CD4-positive, alpha-beta T cell treated with Interleukin-15 for 1 hour (primary cell): ENCODE data around the gene ATF4.
"Not testable (repeated sequence)": the region's sequence is repeated elsewhere in the genome, so short reads cannot be mapped to it uniquely, and the experiment has no call there.

ENCODE experiments used
- DNase-seq: peaks from one replicate; pipeline ENCODE4 v3.0.0-alpha.2; 2020

The ATF4 gene

DNA sequence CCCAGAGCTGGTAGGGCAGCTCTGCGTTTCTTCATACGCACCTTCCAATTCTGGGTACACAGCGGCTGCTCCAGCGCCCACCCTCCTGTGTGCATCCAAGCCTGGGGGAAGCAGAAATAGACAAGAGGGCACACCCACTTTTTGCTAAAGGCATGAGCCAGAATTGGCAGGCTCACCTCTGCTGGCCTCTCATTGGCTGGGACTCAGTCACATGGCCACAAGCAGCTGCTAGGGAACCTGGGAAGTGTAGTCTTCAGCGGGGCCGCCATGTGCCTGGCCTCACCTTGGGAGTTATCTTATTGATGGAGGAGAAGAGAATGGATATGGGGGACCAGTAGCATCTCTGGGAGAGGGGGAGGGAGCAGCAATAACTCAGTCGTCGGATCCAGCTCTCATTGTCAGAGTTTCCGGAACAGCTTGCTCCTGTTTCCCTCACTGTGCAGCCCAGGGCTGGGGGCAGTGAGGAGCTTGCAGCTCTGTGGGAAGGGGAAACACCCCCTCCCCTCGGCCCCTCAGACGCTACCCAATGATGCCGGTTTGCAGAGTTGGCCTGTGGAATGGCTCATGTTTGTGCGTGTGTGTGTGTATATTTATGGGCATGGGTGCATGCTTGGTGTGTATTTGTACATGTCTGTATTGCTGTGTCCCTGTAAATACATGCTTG, 30.1 kb upstream of the ATF4 start:
- peak; percentile 90 for DNase-seq

DNA sequence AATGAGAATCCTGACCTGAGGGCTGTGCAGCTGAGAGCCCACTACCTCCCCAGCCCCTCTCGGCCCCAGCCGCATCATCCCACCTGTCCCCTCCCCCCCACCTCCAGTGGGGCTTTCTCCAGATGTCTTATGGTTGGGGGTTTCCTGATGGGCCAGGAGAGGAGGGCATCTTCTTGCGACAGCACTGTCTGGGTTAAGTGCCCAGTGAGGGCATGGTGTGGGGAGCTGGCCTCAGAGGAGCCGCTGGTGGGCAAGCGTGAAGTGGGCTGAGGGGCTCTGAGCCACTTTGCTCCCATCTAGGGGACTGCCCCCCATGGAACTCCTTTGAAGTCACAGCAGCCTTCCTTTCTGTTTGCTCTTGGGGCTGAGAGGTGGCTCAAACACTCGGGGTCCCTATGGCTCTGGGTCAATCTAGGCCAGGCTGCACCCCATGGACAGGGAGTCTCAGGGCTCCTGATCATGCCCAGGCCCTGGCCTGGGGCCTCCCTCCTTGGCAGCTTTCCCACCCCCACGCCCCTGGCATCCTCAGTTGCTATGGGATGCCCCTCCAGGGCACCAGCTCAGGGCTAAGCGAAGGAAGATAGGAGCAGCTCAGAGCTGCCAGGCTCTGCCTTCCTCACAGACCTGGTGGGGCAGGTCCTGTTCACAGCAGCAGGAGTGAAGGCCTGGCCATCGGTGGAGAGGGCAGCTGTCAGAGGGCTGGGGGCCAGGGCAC, 29.2 kb upstream of the ATF4 start:
- DNase-seq, result no peak

DNA sequence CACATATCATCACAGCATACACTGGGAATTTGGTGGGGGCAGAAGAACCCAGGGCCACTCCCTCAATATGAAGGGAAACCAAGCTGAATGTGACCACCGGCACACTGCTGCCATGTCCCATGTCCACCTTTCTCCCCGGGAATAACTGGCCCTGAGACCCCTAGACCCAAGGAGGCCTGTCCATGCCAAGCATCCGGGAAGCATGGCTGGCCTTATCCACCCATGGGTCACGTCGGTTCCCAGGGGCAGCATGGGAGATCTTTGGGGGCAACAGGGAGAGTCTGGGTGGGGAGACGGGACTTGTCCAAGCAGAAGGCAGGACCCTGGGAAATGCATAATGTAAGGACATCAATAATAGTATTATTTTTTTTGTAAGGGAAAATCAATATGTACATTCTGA, 28.7 kb upstream of the ATF4 start:
- no peak for DNase-seq

DNA sequence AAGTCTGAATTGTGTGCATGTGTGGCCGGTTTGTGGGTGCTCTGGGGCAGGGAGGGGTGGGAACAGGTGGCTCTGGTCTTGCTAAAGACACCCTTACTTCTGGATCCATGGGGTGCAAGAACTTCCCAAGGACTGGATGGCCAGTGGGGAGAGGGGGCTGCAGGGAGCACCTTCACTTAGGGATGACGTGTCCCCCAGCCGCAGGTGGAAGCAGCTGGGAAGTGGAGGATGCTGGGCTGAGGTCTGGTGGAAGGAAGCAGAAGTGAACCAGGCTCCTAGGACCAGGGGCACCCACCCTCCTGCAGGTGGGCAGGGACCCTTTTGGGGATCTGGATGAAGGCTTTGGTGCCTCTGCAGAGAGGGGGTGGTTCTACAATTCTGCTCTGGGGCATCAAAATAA, 28.2 kb upstream of the ATF4 start:
- DNase-seq, result no peak

DNA sequence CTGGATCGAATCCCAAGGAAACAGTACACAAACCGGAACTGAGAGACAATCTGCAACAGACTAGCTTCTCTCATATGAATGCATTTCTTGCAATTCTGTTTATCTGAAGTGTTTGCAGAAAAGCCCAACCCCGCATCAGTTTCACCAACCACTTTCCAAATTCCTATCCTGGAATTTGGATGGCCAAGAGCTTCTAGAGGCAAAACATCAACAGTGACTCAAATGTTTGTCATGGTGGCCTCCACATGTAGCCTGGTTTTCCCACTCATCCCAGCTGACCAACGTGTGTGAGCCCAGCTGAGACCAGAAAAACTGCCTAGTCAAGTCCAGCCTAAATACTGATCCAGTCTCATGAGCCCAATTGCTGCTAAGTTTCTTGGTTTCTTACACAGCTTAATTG, 26.6 kb upstream of the ATF4 start:
- no peak for DNase-seq

DNA sequence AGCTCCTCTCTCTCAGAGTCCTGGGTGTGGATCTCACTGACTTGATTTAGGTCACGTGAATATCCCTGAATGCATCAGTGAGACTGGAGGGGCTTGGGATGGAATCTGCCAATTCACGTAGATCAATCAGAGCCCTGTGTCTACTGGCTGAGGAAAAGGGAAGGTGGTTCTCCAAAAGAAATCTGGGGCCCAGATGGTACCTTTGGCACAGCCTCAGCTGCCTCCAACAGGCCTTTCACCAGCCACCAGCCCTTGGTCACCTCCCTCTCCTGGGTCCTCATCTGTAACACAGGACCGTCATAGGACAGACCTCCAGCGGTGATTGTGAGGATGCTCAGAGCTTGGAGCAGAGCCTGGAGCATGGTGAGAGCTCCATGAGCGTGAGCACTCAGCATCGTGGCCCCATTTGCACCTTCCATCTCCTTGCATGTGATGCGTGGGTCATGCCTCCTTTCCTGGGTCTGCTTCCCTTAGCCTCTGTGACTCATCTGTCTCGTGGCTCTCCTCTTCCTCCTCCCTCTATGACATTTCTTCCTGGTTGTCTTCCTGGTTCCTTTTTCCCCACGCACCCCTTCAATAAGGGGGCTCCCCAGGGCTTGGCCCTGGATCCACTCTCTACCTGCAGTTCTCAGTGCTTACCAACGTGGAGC, 25.8 kb upstream of the ATF4 start:
- peak; percentile 48 for DNase-seq

DNA sequence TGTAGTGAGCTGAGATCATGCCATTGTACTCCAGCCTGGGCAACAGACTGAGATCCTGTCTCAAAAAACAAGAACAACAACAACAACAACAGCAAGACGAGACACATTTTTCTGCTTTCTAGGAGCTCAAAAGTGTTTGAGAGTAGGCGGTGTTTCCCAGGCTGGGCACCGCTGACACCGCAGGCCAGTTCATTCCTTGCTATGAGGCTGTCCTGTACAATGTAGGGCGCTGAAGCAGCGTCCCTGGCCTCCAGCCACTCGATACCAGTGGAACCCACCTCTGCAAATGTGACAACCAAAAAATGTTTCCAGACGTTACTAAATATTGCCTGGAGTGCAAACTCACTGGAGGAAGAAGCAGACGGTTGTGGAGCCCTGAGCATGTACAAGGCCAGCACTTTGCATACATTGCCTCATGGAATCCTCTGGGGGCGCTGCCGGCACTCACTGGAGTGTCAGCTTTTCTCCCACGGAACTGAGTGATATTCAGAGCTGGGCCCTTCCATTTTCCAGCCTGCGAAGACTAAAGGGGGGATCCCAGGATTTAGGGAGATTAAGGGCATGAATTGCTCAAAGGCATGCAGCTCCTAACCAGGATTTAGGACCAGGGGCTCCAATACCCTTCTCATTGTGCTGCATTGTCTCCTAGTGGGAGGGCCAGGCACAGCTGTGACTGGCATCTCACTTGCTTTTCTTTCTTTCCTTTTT, 24.1 kb upstream of the ATF4 start:
- DNase-seq, result peak; percentile 58

DNA sequence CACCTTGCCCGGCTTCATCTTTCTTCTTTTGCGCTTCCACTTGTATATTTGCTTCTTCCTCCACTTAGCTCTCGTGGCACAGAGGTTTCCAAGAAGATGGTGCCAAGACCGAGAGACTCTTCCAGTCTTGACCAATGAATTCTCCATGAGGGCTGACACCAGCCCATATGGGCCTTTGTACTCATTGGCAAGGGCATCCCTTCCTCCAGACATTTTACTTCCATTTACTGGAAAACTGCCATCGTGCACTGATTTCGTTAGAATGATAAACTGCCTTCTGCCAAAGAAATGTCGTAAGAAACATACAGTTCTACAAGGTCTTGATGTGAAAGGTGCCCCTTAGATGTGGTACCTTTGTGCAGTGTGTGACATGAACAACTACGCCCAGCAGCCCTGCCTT, 22.9 kb upstream of the ATF4 start:
- no peak for DNase-seq

DNA sequence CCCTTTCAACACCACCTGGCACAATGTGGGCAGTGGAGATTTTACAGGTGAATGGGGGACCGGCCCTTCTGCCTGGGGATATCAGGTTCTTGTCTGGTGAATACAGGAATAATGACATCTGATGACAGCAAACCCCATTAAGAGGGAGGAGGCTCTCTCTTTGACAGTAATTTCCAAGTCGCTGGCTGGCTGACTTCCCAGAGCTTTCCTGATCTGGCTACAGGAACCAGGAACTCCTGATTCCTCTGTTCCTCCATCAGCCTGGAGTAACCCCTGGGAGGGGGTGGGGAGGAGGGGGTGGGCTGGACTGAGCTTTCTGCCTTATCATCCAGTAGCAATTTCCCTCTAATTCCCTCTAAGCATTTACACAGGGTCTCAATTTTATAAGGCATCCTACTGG, 22.0 kb upstream of the ATF4 start:
- no peak for DNase-seq

DNA sequence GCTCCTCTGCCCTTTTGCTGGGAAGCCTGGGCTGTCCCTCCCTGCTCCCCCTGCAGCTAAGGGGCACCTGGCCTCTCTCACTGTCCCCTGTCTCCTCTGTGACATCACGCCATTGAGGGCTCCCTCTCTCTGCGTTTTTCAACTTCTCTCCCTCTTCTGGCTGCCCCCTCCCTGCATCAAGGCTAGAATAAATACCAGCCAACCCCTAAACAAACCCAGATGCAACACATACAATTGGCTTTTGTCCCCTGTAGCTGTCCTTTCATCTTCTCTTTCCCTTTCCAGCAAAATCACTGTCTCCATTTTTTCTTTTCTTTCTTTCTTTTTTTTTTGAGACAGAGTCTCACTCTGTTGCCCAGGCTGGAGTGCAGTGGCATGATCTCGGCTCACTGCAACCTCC, 21.6 kb upstream of the ATF4 start:
- no peak for DNase-seq

DNA sequence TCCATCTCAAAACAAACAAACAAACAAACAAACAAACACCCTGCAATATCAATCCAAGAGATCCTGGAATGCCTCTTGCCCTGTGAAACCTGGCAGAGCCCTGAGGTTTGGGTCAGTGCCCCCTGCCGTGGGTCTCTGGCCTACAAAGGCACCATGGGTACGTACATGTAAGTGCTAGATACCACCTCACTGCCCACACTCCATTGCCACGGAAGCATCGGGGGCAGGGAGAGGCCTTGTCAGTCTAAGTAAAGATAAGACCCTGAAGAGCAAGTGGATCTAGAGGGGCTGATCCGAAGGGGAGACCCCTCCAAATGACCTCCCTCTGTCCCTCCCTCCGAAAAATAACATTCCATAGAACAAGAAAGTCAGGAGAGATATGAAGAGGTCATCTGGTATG, 20.3 kb upstream of the ATF4 start:
- DNase-seq, result no peak

DNA sequence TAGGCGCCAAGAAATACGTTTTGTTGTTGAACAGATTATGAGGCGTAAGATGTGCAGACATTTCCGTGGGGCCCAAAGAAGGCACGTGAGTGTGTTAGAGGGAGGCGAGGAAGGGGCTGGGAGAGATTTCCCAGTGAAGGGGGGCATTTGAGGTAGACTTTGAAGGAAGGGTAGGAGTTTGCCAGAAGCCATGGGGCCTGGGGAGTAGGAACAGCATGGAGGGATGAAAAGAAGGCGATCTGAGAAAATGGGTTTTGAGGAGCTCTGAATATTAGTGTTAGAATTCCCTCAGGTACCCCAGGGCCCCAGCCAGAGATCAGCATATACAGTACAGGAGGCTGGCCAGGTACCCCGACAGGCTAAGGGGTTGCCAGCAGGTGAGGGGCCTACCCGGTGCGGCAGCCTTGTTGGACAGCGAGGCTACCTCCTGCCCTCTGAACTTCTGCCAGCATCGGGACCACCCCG, 18.7 kb upstream of the ATF4 start:
- DNase-seq, result no peak

DNA sequence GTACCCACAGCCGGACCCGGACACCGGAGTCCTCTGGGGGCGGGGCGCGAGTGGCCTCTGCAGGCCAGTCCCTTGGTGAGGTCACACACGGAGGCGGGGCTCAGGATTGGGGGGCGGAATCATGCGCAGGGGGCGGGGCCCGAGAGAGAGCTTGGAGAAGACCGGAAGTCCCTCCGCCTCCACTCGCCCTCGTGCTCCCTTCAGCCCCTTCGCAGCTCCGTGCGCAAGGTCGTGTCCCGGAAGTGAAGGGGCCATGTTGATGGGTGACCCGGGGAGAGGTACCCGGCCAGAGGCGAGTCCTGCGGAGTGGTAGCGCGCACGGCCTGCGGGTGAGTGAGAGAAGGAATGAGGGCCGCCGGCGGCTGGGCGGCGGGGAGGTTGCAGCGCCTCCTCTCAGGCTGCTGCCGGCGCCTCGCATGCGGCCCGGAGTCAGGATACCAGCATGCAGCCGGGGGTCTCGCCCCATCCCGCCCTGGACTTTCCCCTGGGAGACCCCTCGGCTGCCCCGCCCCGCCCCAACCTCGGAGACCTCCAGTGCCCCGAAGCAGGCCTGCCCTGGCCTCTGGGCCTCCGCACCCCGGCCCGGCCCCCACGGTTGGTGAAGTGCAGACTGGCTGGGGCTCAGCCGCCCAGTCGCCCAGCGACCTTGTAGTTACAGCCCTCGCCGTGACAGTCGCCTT, 18.1 kb upstream of the ATF4 start, which contains the start of gene MIEF1:
MIEF1 (plus strand) TSS at position 182 of the 680 bp plus-strand sequence. CDS start 9,005 bp downstream, outside the sequence.
- DNase-seq, result peak; percentile 94

DNA sequence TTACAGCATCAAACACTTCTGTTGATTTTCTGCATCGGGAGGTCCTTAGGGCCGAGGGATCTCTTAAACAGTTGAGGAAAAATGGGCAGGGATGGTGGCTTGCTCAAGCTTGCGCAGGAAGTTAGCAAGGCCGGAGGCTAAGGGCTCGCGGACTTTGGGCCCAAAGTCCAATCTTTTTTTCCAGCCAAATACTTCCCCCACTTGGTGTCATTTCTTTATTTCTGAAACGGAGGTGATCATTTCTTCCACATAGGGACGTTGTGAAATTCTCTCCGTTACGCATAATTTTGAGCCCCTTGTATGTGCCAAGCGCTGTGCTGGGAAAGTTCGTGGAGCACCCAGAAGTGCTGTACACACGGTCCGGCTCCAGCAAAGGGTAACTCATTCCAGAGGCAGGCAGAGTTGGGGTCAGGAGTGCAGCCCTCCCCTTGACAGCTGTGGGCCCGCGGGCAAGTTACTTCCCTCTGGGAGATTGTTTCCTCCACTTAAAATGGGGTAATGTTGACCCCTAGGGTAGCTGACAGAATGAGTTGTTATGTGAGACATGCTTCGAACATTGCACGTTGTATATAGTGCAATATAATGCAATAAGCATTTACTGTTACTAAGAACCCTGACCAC, 17.5 kb upstream of the ATF4 start:
- no peak for DNase-seq

DNA sequence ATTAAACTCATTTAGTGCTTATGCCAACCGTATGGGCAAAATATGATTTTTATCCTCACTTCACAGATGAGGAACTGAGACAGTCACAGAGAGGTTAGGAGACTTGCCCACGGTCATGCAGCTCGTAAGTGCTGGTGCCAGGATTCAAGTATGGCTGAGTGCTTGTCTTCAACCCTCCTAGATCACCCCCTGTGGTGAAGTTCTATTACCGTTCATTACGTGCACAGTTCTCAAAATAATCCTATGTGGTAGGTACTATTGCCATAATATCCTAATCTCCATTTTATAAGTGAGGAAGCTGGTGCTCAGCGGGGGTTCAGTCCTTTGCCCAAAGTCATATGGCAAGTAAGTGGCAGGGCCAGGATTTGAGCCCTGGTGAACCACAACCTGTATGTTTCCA, 16.7 kb upstream of the ATF4 start:
- DNase-seq, result no peak

DNA sequence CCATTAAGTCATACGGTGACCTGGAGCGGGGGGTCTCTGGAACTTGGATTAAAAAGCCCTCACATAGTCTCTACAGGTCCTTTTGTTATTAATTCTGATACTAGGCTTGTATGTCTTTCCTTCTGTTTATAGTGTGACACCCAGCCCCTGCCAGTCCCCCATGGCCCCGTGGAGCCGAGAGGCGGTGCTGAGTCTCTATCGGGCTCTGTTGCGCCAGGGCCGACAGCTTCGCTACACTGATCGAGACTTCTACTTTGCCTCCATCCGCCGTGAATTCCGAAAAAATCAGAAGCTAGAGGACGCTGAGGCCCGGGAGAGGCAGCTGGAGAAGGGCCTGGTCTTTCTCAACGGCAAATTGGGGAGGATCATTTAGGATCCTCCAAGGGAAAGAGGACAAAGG, 16.3 kb upstream of the ATF4 start:
- no peak for DNase-seq

DNA sequence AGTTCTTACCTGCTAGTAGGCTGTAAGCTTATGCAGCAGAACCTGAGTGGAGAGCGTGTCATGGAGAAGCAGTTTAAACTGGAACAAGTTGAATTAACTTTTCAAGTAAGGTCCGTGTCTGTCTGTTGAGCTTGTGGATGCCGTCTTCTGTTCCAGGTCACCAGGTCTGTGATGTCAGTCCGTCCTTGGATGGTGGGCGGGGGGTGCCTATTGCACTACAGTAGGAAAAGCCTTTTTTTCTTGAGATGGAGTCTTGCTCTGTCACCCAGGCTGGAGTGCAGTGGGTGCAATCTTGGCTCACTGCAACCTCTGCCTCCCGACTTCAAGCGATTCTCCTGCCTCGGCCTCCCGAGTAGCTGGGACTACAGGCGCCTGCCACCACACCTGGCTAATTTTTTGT, 13.3 kb upstream of the ATF4 start:
- not testable (repeated sequence) for DNase-seq

DNA sequence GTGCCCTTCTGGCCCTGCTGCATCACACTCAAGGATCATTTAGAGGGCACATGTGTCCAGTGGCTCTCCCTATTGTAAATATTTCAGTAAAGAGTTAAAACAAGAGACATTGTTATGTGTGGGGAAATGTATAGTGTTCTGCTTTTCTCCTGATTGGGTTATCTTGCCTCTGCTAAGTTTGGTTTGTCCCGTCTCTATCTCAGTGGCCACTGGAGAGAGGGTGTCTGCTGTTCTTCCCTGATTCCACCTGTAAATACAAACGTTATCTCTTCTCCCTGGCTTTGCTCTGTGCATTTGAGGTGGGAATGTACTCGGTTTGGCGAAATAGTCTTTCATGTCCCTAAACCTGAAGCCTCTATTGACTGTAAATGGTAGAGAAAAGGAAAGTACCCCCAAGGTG, 12.0 kb upstream of the ATF4 start:
- no peak for DNase-seq

DNA sequence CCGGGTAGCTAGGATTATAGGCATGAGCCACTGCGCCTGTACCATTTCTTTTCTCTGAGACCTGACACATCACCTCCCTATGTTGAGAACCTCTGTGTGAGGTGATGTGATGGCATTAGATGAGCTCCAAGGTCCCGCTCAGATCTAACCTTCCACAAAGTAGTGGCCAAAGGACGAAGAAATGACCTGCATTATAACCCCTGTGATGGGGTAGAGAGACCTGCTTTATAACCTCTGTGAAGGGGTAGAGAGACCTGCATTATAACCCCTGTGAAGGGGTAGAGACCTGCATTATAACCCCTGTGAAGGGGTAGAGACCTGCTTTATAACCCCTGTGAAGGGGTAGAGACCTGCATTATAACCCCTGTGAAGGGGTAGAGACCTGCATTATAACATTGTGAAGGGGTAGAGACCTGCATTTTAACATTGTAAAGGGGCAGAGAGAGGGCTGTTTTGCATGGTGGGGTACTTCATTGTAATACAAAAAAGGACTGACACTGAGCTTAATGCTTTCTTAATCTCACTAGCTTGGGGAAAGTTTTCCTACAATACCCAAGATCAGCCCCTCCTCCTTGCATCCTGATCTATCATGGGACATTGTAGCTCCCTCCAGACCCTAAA, 9.7 kb upstream of the ATF4 start:
- no peak for DNase-seq

DNA sequence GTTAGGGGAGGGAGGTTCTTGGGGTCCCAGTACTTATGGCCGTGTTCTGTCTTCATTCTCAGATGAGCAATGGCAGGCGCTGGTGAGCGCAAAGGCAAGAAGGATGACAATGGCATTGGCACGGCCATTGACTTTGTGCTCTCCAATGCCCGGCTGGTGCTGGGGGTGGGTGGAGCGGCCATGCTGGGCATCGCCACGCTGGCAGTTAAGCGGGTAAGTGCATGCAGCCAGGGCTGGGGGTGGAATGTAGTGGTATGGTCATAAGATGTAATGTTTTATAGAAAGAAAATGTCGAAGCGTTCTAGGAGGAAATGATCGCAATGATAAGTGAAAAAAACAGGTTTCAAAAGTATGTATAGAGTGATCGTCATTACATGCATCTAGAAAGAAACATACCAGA, 9.1 kb upstream of the ATF4 start:
- no peak for DNase-seq

DNA sequence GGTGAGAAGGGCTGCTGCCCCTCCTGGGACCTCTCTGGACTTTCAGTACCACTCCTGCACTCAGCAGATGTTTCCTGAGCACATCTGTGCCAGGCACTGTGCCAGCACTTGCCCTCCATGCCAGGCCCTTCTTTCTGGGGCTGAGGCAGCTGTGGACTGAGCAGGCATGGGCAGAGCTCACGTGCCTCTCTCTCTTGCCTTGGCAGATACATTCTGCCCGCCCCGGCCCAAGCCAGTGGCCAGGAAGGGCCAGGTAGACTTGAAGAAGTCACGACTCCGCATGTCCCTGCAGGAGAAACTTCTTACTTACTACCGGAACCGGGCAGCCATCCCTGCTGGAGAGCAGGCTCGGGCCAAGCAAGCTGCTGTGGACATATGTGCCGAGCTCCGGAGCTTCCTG, 8.3 kb upstream of the ATF4 start:
- DNase-seq, result no peak

DNA sequence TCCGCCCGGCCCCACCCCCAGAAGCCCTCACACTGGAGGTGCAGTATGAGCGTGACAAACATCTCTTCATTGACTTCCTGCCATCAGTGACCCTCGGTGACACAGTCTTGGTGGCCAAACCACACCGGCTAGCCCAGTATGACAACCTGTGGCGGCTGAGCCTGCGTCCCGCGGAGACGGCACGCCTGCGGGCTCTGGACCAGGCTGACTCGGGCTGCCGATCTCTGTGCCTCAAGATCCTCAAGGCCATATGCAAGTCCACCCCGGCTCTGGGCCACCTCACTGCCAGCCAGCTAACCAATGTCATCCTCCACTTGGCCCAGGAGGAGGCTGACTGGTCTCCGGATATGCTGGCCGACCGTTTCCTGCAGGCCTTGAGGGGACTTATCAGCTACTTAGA, 6.6 kb upstream of the ATF4 start:
- DNase-seq, result no peak
